Left ventricle myocardium superior (tissue), 1 donor: ENCODE results near the gene TRAPPC13. TPM values are rescaled to one million over a fixed set of nuclear protein-coding genes. Genes with fewer than 3 reads are reported as not detected.
"Not testable (repeated sequence)": the region's sequence is repeated elsewhere in the genome, so short reads cannot be mapped to it uniquely, and the experiment has no call there.

ENCODE experiments used
- ATAC-seq: fragments of 200-7000 bp; cut with Tn5 transposase; one replicate; pipeline ENCODE4 v1.9.1; 2020; ENCODE audit warnings: mild to moderate bottlenecking, moderate library complexity
- DNase-seq: peaks from one replicate; pipeline ENCODE4 v3.0.0-alpha.2; 2020
- intact Hi-C: fragments of 100-400 bp; cut with micrococcal nuclease; formaldehyde crosslinking; loops from one replicate; pipeline ENCODE4 v1.11.0; 2022
- total RNA-seq: library from RNA; stranded (reverse); fragmentation: NEBNext Ultra II Directional; extraction: Animal tissue kit (Norgen Biotek cat#: 25700); gene quantifications from one replicate; pipeline ENCODE4 v1.2.1, GENCODE V29; 2021
- donor health status: DM: no; HTN: yes; CAD: no; lungs with severe emphysema.

TRAPPC13 gene
- total RNA-seq, 1 donor from 2014 or later, result 23.0 TPM

DNA sequence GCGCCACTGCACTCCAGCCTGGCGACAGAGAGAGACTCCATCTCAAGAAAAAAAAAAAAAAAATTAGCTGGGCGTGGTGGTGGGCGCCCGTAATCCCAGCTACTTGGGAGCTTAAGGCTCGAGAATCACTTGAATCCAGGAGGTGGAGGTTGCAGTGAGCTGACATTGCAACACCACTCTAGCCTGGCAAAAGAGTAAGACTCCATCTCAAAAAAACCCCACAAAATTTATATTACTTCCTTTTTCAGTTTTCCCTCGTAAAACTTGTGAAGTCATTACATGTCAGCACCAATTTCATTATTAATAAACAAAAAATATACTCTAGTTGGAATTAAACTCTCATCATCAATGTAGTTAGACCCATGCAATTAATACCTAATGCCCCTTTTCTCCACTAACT lies 43.9 kb downstream of the TRAPPC13 start:
- DNase-seq (no peak), ATAC-seq (no peak)
- intact Hi-C loops, result no loop called here

GRCh38 chr5:65672796-65673195 lies 48.0 kb downstream of the TRAPPC13 start:
- intact Hi-C loops, result no loop called here
- no peak for DNase-seq
- no peak for ATAC-seq

DNA sequence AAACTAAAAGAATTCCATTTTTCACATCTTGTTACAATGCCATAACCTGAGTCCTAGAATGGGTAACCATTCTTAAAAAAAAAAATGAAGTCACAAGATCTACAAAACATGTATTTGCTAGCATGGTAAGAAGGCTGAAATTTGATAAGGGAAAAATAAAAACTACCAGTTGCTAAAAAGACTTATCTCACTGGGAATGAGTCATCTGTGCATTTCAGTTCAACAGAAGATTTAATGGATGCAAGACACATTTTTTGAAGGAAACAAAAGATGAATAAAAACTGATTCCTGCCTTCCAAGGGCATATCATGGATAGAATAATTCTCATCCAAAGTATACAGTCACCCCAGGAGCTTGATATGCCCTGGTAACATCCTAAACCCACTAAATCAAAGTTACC lies 49.9 kb downstream of the TRAPPC13 start:
- intact Hi-C loops, result no loop called here
- DNase-seq, result no peak
- ATAC-seq, result no peak

DNA sequence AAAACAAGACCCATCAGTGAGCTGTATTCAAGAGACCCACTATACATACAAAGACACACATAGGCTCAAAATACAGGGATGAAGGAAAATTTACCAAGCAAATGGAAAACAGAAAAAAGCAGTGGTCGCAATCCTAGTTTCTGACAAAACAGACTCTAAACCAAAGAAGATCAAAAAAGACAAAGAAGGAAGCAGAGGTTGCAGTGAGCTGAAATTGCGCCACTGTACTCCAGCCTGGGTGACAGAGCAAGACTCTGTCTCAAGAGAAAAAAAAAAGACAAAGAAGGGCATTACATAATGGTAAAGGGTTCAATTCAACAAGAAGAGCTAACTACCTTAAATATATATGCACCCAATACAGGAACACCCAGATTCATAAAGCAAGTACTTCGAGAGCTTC lies 51.2 kb downstream of the TRAPPC13 start:
- DNase-seq, intact Hi-C loops, ATAC-seq: not testable (repeated sequence)

- no peak for ATAC-seq
- intact Hi-C loops, result no loop called here
- no peak for DNase-seq
Measured at GRCh38 chr5:65682148-65682547, 57.3 kb downstream of the TRAPPC13 start.

DNA sequence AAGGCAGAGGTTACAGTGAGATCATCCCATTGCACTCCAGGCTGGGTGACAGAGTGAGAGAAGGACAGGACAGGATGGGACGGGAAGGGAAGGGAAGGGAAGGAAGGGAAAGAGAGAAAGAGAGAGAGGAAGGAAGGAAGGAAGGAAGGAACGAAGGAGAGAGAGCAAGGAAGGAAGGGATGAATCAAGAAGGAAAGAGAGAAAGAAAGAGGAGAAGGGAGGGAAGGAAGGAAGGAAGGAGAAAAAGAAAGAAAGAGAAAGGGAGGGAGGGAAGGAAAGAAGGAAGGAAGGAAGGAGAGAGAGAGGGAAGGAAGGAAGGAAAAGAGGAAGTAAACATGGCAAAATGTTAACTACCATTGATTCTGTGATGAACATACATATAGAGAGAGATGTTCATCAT lies 68.3 kb downstream of the TRAPPC13 start:
- DNase-seq (no peak), ATAC-seq (no peak)
- intact Hi-C loops, result no loop called here

- no peak for ATAC-seq
- intact Hi-C loops, result no loop called here
Measured at GRCh38 chr5:65695162-65695755, 70.4 kb downstream of the TRAPPC13 start.

GRCh38 chr5:65695896-65696295 lies 71.1 kb downstream of the TRAPPC13 start:
- intact Hi-C loops, result no loop called here
- ATAC-seq, result no peak
- no peak for DNase-seq

More at GRCh38 chr5:65695162-65695755, 70.4 kb downstream of the TRAPPC13 start:
- DNase-seq, result no peak

GRCh38 chr5:65696892-65697291 lies 72.1 kb downstream of the TRAPPC13 start:
- no peak for DNase-seq
- peak; percentile 57 for ATAC-seq
- intact Hi-C loops, result no loop called here

DNA sequence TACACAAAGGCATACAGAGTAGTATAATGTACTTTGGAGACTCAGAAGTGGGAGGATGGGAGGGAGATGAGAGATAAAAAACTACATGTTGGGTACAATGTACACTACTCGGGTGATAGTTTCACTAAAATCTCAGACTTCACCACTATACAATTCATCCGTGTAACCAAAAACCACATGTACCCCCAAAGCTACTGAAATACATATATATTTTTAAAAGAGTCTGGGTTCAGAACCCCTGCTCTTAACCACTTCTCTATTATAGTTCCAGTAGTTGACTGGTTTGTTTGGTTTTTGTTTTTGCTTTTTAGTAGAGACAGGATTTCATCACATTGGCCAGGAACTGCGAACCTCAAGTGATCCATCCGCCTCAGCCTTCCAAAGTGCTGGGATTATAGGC lies 74.5 kb downstream of the TRAPPC13 start:
- intact Hi-C loops, result no loop called here
- ATAC-seq, result no peak
- no peak for DNase-seq

- ATAC-seq (no peak), DNase-seq (no peak)
- intact Hi-C loops, result no loop called here
Measured at GRCh38 chr5:65702036-65702435, 77.2 kb downstream of the TRAPPC13 start.

DNA sequence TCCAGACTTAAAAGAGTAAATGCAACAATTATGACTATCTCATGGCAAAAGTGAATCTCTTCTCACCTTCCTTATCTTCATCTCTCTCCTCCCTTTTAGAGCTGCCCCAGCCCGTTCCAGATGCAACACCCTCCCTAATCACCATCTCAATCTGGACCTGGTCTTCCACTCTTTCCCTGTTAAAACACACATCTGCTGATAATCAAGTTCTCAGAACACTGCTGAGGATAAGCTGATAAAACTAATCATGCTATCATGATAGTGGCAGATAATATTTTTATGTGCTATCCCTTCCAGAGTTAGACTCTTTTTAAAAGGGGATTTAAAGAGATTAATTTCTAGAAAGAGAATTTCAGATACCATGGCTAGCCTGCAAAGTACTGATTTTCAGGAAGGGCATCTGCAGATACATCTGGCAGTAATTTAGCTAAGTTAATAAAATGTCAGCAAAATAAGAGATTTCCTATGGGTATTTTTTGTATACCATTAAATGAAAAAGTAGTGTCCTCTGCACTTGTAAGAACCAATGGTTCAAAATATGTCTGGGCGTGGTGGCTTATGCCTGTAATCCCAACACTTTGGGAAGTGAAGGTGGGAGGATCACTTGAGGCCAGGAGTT lies 79.9 kb downstream of the TRAPPC13 start:
- no peak for ATAC-seq
- DNase-seq, result no peak
- intact Hi-C loops, result no loop called here

- ATAC-seq (no peak), DNase-seq (no peak)
- intact Hi-C loops, result no loop called here
Measured at GRCh38 chr5:65707663-65708062, 82.8 kb downstream of the TRAPPC13 start.

DNA sequence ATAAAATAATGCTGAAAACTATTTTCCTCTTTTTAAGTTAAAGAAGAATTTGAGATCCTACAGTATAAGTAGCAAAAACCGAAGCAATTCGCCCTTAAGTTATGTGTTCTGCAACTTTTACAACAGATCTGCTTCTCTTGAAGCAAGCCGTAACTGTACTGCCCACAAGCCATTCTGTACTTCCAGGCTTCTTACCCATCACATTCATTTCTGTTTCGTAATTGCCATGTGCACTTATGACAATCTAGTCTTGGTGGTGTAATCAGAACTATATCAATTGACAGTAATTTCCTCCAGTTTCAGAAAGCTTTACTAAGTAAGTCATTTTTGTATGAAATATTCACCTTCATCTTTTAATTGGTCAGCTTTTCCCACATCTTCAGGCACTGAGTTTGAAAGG lies 83.3 kb downstream of the TRAPPC13 start:
- intact Hi-C loops, result no loop called here
- ATAC-seq (no peak), DNase-seq (no peak)

Other genes with a start within 250 kb of the TRAPPC13 start
- gene ADAMTS6, start 143.1 kb upstream of the TRAPPC13 start, total RNA-seq, result 1.4 TPM
- gene CENPK, start 61.9 kb upstream of the TRAPPC13 start, total RNA-seq, result 0.99 TPM
- gene PPWD1, start 61.7 kb upstream of the TRAPPC13 start, total RNA-seq, result 21.9 TPM
- gene TRIM23, start 694 bp upstream of the TRAPPC13 start, total RNA-seq, result 20.3 TPM
- 1.9 TPM for gene SHLD3, start within 50 bp of the TRAPPC13 start, total RNA-seq
- gene SGTB, start 97.1 kb downstream of the TRAPPC13 start, total RNA-seq, result 4.6 TPM
- 14.1 TPM for gene NLN, start 97.2 kb downstream of the TRAPPC13 start, total RNA-seq